GM23338 (cell line): Measurements from ENCODE around the gene ESYT2. TPM values are rescaled to one million over a fixed set of nuclear protein-coding genes. Genes with fewer than 3 reads are reported as not detected.

ENCODE experiments used
- EZH2 ChIP-seq: fragments of 200-600 bp; sonication (generic); IDR thresholded peaks from one replicate; pipeline ENCODE4 v1.8.0; 2017; ENCODE audit warnings: antibody characterized with exemption, mild to moderate bottlenecking, low read depth; ENCODE audit not compliant: unreplicated experiment
- EZH2phosphoT487 ChIP-seq: fragments of 200-600 bp; sonication (generic); IDR thresholded peaks from one replicate; pipeline ENCODE4 v1.8.1; 2018; ENCODE audit warnings: antibody characterized with exemption; ENCODE audit not compliant: unreplicated experiment
- NANOG ChIP-seq: IDR thresholded peaks from 2 replicates; pipeline ENCODE4 v1.6.1; 2016; ENCODE audit warnings: antibody characterized with exemption, borderline replicate concordance
- STAT1 ChIP-seq: IDR thresholded peaks from one replicate; pipeline ENCODE4 v1.6.1; 2016; ENCODE audit warnings: antibody characterized with exemption; ENCODE audit not compliant: unreplicated experiment
- ZNF114 ChIP-seq: fragments of 250-450 bp; sonication (Bioruptor Pico); IDR thresholded peaks from 2 replicates; pipeline ENCODE4 v1.5.0; 2020; ENCODE audit warnings: mild to moderate bottlenecking, moderate library complexity
- ZNF331 ChIP-seq: fragments of 250-450 bp; sonication (Bioruptor Pico); IDR thresholded peaks from 2 replicates; pipeline ENCODE4 v1.5.0; 2020; ENCODE audit warnings: low read depth, mild to moderate bottlenecking, moderate library complexity
- polyA plus RNA-seq: library from polyadenylated mRNA; unstranded; fragments of >200 nt; fragmentation: Nextera tagmentation; extraction: Ambion mirVana; gene quantifications from 2 replicates; pipeline ENCODE4 v1.2.1, GENCODE V29; 2016
- total RNA-seq: library from RNA; depleted of rRNA; stranded (reverse); fragments of >200 nt; shearing (Covaris generic); gene quantifications from 2 replicates; pipeline ENCODE4 v1.2.3, GENCODE V29; 2014
- TF ChIP-seq, protein P1 (sequence below): fragments of 250-450 bp; sonication (Bioruptor Pico); IDR thresholded peaks from 2 replicates; pipeline ENCODE4 v1.5.0; 2020; ENCODE audit warnings: mild to moderate bottlenecking, moderate library complexity
- TF ChIP-seq, protein P2 (sequence below): IDR thresholded peaks from 2 replicates; pipeline ENCODE4 v1.6.1; 2016; ENCODE audit warnings: antibody characterized with exemption

Gene ESYT2
- total and polyA plus RNA-seq, 2 experiments from 2014 or later: 9.6 to 52.7 TPM

DNA sequence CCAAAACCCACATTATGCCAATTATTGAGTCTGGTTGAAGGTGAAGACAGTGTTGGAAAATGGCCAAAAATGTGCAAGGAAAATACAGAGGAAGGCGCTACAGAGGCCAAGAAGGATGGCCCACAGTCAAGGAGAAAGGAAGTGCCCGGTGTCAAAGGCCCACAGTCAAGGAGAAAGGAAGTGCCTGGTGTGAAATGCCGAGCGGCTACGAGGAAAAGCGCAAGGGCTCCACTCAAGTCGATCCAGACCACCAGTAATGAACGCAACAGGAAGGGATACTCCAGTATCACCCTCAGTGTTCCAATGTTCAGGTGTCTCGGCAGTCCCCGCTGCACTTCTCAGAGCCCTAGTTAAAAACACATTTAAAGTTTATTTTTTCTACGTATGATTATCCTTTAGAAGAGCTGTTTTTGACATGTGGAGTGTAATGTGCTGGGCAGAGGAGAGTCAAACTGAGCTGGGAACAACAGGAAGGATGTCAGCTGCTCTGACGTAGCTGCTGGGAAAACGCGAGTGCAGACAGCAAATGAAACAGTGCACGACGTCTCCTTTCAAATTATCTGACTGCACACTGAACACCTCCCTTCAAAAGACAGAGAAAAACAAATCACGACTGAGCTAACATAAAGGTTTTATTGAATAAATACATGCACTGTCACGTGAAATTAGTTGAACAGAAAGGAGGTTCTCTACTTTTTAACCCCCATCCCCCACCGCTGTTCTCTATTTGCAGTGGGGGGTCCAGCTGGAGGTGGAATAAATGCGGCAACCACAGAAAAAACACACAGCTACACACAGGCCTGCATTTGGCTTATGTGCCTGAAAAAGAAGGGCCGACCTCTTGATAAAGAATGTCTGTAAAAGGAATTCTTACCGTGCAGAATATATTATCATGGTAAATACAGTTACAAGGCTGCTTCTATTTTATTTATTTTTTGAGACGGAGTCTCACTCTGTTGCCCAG is 98.6 kb downstream of the ESYT2 start (continued):
- TF ChIP-seq, protein P1, sequence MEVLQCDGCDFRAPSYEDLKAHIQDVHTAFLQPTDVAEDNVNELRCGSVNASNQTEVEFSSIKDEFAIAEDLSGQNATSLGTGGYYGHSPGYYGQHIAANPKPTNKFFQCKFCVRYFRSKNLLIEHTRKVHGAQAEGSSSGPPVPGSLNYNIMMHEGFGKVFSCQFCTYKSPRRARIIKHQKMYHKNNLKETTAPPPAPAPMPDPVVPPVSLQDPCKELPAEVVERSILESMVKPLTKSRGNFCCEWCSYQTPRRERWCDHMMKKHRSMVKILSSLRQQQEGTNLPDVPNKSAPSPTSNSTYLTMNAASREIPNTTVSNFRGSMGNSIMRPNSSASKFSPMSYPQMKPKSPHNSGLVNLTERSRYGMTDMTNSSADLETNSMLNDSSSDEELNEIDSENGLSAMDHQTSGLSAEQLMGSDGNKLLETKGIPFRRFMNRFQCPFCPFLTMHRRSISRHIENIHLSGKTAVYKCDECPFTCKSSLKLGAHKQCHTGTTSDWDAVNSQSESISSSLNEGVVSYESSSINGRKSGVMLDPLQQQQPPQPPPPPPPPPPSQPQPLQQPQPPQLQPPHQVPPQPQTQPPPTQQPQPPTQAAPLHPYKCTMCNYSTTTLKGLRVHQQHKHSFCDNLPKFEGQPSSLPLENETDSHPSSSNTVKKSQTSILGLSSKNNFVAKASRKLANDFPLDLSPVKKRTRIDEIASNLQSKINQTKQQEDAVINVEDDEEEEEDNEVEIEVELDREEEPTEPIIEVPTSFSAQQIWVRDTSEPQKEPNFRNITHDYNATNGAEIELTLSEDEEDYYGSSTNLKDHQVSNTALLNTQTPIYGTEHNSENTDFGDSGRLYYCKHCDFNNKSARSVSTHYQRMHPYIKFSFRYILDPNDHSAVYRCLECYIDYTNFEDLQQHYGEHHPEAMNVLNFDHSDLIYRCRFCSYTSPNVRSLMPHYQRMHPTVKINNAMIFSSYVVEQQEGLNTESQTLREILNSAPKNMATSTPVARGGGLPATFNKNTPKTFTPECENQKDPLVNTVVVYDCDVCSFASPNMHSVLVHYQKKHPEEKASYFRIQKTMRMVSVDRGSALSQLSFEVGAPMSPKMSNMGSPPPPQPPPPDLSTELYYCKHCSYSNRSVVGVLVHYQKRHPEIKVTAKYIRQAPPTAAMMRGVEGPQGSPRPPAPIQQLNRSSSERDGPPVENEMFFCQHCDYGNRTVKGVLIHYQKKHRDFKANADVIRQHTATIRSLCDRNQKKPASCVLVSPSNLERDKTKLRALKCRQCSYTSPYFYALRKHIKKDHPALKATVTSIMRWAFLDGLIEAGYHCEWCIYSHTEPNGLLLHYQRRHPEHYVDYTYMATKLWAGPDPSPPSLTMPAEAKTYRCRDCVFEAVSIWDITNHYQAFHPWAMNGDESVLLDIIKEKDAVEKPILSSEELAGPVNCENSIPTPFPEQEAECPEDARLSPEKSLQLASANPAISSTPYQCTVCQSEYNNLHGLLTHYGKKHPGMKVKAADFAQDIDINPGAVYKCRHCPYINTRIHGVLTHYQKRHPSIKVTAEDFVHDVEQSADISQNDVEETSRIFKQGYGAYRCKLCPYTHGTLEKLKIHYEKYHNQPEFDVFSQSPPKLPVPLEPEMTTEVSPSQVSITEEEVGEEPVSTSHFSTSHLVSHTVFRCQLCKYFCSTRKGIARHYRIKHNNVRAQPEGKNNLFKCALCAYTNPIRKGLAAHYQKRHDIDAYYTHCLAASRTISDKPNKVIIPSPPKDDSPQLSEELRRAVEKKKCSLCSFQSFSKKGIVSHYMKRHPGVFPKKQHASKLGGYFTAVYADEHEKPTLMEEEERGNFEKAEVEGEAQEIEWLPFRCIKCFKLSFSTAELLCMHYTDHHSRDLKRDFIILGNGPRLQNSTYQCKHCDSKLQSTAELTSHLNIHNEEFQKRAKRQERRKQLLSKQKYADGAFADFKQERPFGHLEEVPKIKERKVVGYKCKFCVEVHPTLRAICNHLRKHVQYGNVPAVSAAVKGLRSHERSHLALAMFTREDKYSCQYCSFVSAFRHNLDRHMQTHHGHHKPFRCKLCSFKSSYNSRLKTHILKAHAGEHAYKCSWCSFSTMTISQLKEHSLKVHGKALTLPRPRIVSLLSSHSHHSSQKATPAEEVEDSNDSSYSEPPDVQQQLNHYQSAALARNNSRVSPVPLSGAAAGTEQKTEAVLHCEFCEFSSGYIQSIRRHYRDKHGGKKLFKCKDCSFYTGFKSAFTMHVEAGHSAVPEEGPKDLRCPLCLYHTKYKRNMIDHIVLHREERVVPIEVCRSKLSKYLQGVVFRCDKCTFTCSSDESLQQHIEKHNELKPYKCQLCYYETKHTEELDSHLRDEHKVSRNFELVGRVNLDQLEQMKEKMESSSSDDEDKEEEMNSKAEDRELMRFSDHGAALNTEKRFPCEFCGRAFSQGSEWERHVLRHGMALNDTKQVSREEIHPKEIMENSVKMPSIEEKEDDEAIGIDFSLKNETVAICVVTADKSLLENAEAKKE (CRISPR knock-in tag): no peak
- TF ChIP-seq STAT1 (no peak), EZH2phosphoT487 (no peak), EZH2 (no peak), NANOG (no peak), ZNF114 (no peak), ZNF331 (CRISPR knock-in tag) (no peak)
- TF ChIP-seq, protein P2, sequence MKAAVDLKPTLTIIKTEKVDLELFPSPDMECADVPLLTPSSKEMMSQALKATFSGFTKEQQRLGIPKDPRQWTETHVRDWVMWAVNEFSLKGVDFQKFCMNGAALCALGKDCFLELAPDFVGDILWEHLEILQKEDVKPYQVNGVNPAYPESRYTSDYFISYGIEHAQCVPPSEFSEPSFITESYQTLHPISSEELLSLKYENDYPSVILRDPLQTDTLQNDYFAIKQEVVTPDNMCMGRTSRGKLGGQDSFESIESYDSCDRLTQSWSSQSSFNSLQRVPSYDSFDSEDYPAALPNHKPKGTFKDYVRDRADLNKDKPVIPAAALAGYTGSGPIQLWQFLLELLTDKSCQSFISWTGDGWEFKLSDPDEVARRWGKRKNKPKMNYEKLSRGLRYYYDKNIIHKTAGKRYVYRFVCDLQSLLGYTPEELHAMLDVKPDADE: no peak
